Body of pancreas (tissue), 4 donors: Measurements from ENCODE around the gene EXOSC7. TPM values are rescaled to one million over a fixed set of nuclear protein-coding genes. Genes with fewer than 3 reads are reported as not detected.
"Not testable (repeated sequence)": the region's sequence is repeated elsewhere in the genome, so short reads cannot be mapped to it uniquely, and the experiment has no call there.

Experiments
- ATAC-seq: fragments of 150-250 bp; one replicate; pipeline ENCODE4 v1.9.1; 2016
- DNase-seq, 4 donors: peaks; one replicate each; pipeline ENCODE4 v3.0.0-alpha.2; 2019
- H3K27ac ChIP-seq, 4 donors: fragments of 200-600 bp; sonication (generic); 1 replicate in 3 of 4; 2 replicates in 1 of 4; pipeline versions ENCODE4 v1.5.1 to v1.6.1; 2016 to 2019; ENCODE audit warnings: mild to moderate bottlenecking in 1 of 4, mixed read lengths in 1 of 4, moderate library complexity in 1 of 4
- H3K27me3 ChIP-seq, 2 donors: fragments of 200-600 bp; sonication (generic); one replicate each; pipeline ENCODE4 v1.6.0; 2016; ENCODE audit warnings: mild to moderate bottlenecking in 1 of 2
- H3K36me3 ChIP-seq, 2 donors: fragments of 200-600 bp; sonication (generic); replicated peaks in 1 of 2; 2 replicates each; pipeline ENCODE4 v1.5.1; 2016; ENCODE audit warnings: low read depth in 2 of 2; ENCODE audit not compliant: insufficient read depth in 1 of 2
- H3K4me1 ChIP-seq: fragments of 200-600 bp; sonication (generic); one replicate; pipeline ENCODE4 v1.6.0; 2016
- H3K4me3 ChIP-seq, 2 donors: fragments of 200-600 bp; sonication (generic); 1 replicate in 1 of 2; 2 replicates in 1 of 2; pipeline ENCODE4 v1.5.1; 2016 to 2019
- H3K9me3 ChIP-seq, 3 donors: fragments of 200-600 bp; sonication (generic); 1 replicate in 2 of 3; 2 replicates in 1 of 3; pipeline ENCODE4 v1.5.1; 2016
- POLR2A ChIP-seq, 3 donors: fragments of 450-650 bp; IDR thresholded peaks; one replicate each; pipeline ENCODE4 v1.6.1; 2016; ENCODE audit warnings: antibody characterized with exemption in 3 of 3, mild to moderate bottlenecking in 2 of 3
- WGBS, 2 donors: methylation state at CpG; one replicate each; pipeline ENCODE4 v1.1.5; 2017; 5-methylcytosine and 5-hydroxymethylcytosine counted together
- intact Hi-C: fragments of 100-400 bp; cut with DNase I; formaldehyde crosslinking; loops from one replicate; pipeline ENCODE4 v1.15.1; 2023
- total RNA-seq, 2 donors: library from RNA; depleted of rRNA; stranded (reverse); fragments of >200 nt; gene quantifications; one replicate each; pipeline ENCODE4 v1.1.0, GENCODE V29; 2016
- TF ChIP-seq, protein P1 (sequence below), 7 experiments: fragments of 450-650 bp in 4 of 7; fragments of 200-600 bp in 3 of 7; sonication (generic) in 3 of 7; IDR thresholded peaks; one replicate each; pipeline ENCODE4 v1.5.1; 2016 to 2019; ENCODE audit warnings: antibody characterized with exemption in 7 of 7

The EXOSC7 gene
- total RNA-seq, 2 donors from 2014 or later: 18.2 to 33.6 TPM

DNA sequence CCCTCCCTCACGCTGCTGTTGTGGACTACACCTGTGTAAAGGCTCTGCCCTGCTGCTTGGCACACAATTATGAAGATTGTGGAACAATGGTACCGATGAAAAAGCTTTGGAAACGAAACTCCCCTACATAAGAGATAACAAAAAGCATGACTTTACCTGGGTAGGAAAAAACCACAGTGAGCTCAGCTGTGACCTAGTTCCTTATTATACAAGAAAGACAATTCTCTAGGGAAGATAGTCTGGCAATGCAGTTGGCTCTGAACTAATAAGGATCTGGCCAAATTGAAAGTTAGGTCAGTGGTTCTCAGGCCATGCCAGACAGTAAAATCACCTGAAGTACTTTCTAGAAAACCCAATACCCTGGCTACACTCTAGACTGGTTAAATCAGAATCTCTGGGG, 66.1 kb downstream of the EXOSC7 start:
- Histone ChIP-seq H3K9me3 (no peaks in the 10 kb centered on the region), H3K4me3 (no peak overlapping the region), H3K27me3 (no peaks in the 10 kb centered on the region), H3K4me1 (no peaks in the 10 kb centered on the region), H3K36me3 (no peaks in the 10 kb centered on the region), H3K27ac (no peak overlapping the region)
- DNase-seq: no peak
- WGBS, 2 donors: 31 to 32% methylated on average over 3 of the region's 3 CpGs
- ATAC-seq: no peak
- intact Hi-C loops: loop anchor here (5.0 kb wide), 1 partner anchor 170 kb away; no protein-coding TSS in a partner anchor
- TF ChIP-seq POLR2A (IDR thresholded peaks at IDR 0.05): no peak
- TF ChIP-seq, protein P1, sequence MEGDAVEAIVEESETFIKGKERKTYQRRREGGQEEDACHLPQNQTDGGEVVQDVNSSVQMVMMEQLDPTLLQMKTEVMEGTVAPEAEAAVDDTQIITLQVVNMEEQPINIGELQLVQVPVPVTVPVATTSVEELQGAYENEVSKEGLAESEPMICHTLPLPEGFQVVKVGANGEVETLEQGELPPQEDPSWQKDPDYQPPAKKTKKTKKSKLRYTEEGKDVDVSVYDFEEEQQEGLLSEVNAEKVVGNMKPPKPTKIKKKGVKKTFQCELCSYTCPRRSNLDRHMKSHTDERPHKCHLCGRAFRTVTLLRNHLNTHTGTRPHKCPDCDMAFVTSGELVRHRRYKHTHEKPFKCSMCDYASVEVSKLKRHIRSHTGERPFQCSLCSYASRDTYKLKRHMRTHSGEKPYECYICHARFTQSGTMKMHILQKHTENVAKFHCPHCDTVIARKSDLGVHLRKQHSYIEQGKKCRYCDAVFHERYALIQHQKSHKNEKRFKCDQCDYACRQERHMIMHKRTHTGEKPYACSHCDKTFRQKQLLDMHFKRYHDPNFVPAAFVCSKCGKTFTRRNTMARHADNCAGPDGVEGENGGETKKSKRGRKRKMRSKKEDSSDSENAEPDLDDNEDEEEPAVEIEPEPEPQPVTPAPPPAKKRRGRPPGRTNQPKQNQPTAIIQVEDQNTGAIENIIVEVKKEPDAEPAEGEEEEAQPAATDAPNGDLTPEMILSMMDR (IDR thresholded peaks at IDR 0.05): no peak

DNA sequence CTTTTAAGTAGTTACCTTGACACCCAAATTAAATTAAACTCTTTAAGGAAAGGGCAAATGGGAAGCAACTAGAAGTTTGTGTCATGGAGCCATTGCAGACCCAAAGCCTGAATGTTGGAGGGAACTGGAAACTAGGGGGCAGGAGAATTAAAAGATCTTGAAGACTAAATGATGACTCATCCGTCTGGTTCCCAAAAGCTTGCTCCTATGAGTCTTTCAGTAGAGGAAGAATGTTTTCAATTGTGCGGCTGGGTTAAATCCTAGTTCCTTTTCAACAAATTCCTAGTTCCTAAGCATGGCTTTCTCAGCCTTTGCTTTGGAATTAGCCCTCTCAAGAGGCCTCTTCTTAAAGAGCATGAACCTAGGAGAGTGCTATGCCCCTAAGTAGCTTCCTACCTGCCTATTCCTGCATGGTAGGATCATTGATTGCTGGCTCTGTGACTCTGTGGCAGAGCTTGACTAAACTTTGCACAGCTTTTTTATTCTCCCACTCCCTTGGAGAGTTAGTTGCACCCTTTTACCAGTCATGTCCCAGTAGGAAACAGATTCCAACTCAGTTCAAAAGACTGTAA, 67.8 kb downstream of the EXOSC7 start:
- DNase-seq: no peak
- ATAC-seq: no peak
- Histone ChIP-seq H3K4me1 (no peaks in the 10 kb centered on the region), H3K4me3 (no peak overlapping the region), H3K27me3 (no peaks in the 10 kb centered on the region), H3K9me3 (no peaks in the 10 kb centered on the region), H3K27ac (no peak overlapping the region), H3K36me3 (no peaks in the 10 kb centered on the region)
- intact Hi-C loops: loop anchor here (5.0 kb wide), 1 partner anchor 168 kb away; no protein-coding TSS in a partner anchor
- TF ChIP-seq POLR2A (IDR thresholded peaks at IDR 0.05): no peak
- TF ChIP-seq, protein P1 (IDR thresholded peaks at IDR 0.05): no peak
- 63 to 74% methylated on average over 2 of the region's 2 CpGs for WGBS, 2 donors

DNA sequence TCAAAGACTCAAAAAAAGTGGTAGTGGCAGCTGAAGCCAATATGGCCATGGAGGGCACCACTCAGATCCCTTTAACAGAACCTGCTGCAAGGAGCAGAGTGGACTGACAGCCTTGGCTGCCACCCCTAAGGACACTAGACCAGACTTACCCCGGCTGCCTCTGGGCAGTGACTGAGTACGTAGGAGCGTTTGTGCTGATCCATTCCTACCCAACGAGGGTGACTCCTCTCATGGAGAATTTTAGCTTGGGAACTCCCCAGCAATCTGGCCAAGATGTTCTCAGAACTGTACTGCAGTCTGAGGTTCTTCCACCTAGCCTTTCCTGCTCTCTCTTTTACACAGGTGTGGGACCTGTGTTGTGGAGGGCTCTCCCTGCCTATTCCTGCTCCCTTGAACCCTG, 72.2 kb downstream of the EXOSC7 start:
- Histone ChIP-seq H3K4me3 (no peak overlapping the region), H3K4me1 (no peaks in the 10 kb centered on the region), H3K27ac (no peak overlapping the region), H3K9me3 (no peaks in the 10 kb centered on the region), H3K27me3 (no peaks in the 10 kb centered on the region), H3K36me3 (no peaks in the 10 kb centered on the region)
- TF ChIP-seq, protein P1 (IDR thresholded peaks at IDR 0.05): no peak
- no peak for TF ChIP-seq POLR2A (IDR thresholded peaks at IDR 0.05)
- ATAC-seq (no peak), DNase-seq (no peak)
- 54 to 66% methylated on average over 4 of the region's 4 CpGs for WGBS, 2 donors
- intact Hi-C loops: no loop called here

DNA sequence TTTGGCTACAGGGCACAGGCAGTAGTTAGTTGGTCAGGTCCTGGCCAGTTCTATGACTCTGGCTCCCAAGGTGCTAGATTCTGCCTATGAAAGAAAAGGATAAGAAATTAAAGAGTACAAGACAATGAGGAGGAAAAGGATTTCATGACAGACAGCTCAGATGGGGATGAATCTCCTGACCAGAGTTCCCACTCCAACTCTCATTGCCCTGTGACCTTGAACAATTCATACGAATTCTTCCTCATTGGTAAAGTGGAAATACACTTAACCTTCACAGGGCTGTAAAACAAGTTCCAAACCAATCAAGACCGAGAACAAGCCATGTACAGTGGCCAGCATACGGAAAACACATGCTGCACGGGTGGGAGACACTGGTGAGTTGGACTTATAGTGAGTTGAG, 73.8 kb downstream of the EXOSC7 start:
- Histone ChIP-seq H3K4me1 (no peaks in the 10 kb centered on the region), H3K4me3 (no peak overlapping the region), H3K27ac (no peak overlapping the region), H3K36me3 (no peaks in the 10 kb centered on the region), H3K27me3 (no peaks in the 10 kb centered on the region), H3K9me3 (no peaks in the 10 kb centered on the region)
- WGBS, 2 donors: 56 to 70% methylated on average over 4 of the region's 4 CpGs
- ATAC-seq (no peak), DNase-seq (no peak)
- intact Hi-C loops: no loop called here
- TF ChIP-seq, protein P1 (IDR thresholded peaks at IDR 0.05): no peak
- no peak for TF ChIP-seq POLR2A (IDR thresholded peaks at IDR 0.05)

DNA sequence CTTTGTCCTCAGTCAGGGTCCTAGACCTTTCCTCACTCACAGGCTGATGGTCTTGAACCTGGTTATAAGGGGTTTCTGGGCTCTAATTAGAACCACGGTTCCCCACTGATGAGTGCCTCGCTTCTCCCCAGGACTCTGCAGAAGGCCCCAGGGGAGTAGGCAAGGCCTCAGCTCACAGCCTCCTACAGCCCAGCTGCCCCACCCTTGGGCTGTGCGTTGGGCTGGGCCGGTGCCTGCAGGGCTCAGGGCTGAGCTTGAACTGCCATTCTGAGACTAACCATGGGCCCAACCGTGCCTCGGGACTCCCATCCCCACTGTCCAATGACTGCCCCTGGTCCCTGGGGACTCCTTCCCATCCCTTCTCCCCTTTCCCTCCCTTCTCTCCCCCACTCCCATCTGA, 75.6 kb downstream of the EXOSC7 start:
- Histone ChIP-seq H3K27ac (no peak overlapping the region), H3K27me3 (no peaks in the 10 kb centered on the region), H3K4me3 (no peak overlapping the region), H3K9me3 (no peaks in the 10 kb centered on the region), H3K36me3 (no peaks in the 10 kb centered on the region), H3K4me1 (no peaks in the 10 kb centered on the region)
- 82 to 86% methylated on average over 6 of the region's 6 CpGs for WGBS, 2 donors
- DNase-seq: no peak
- intact Hi-C loops: no loop called here
- no peak for ATAC-seq
- no peak for TF ChIP-seq POLR2A (IDR thresholded peaks at IDR 0.05)

DNA sequence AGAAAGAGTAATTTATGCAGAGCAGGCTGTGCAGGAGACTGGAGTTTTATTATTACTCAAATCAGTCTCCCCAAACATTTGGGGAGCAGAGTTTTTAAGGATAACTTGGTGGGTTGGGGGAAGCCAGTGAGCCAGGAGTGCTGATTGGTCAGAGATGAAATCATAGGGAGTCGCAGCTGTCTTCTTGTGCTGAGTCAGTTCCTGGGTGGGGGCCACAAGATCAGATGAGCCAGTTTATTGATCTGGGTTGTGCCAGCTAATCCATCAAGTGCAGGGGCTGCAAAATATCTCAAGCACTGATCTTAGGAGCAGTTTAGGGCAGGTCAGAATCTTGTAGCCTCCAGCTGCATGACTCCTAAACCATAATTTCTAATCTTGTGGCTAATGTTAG, 77.8 kb downstream of the EXOSC7 start:
- H3K4me1 ChIP-seq, H3K36me3 ChIP-seq, DNase-seq, ATAC-seq, H3K27ac ChIP-seq, H3K27me3 ChIP-seq, H3K4me3 ChIP-seq, H3K9me3 ChIP-seq, intact Hi-C loops: not testable (repeated sequence)
- WGBS, 2 donors: 56 to 100% methylated on average over 1 of the region's 1 CpG
